Small intestine (tissue), 7 donors: Measurements from ENCODE around the gene NPR3. TPM values are rescaled to one million over a fixed set of nuclear protein-coding genes. Genes with fewer than 3 reads are reported as not detected.

Experiments used
- DNase-seq, 2 donors: peaks; one replicate each; pipeline versions ENCODE4 v3.0.0 to v3.0.0-alpha.2; 2013
- FAIRE-seq: peaks from 2 replicates; lab custom pipeline; 2012; peaks lifted over from hg19 to GRCh38; lab: Jason Lieb, UNC
- H3K27ac ChIP-seq, 3 donors: one replicate each; pipeline ENCODE4 v1.5.1; 2013; ENCODE audit warnings: low read length in 2 of 3, mild to moderate bottlenecking in 2 of 3, control low read depth in 1 of 3, inconsistent platforms in 1 of 3, low read depth in 1 of 3, moderate library complexity in 1 of 3
- H3K27me3 ChIP-seq, 3 donors: one replicate each; pipeline ENCODE4 v1.6.1; 2013; ENCODE audit warnings: low read length in 3 of 3, inconsistent platforms in 1 of 3; ENCODE audit not compliant: control insufficient read depth in 3 of 3, insufficient read depth in 3 of 3
- H3K36me3 ChIP-seq, 3 donors: one replicate each; pipeline ENCODE4 v1.6.1; 2013; ENCODE audit warnings: low read length in 3 of 3, inconsistent platforms in 1 of 3, low read depth in 1 of 3, mild to moderate bottlenecking in 1 of 3, moderate library complexity in 1 of 3; ENCODE audit not compliant: control insufficient read depth in 3 of 3, insufficient read depth in 2 of 3
- H3K4me1 ChIP-seq, 3 donors: one replicate each; pipeline ENCODE4 v1.6.1; 2013; ENCODE audit warnings: low read length in 2 of 3, inconsistent platforms in 1 of 3, low read depth in 1 of 3, mild to moderate bottlenecking in 1 of 3, moderate library complexity in 1 of 3; ENCODE audit not compliant: control insufficient read depth in 3 of 3, insufficient read depth in 2 of 3
- H3K4me3 ChIP-seq, 3 donors: one replicate each; pipeline ENCODE4 v1.5.1; 2013; ENCODE audit warnings: low read length in 3 of 3, control low read depth in 1 of 3, inconsistent platforms in 1 of 3, low read depth in 1 of 3, mild to moderate bottlenecking in 1 of 3, moderate library complexity in 1 of 3
- H3K9me3 ChIP-seq, 2 donors: one replicate each; pipeline ENCODE4 v1.6.1; 2013; ENCODE audit warnings: low read depth in 1 of 2, low read length in 1 of 2; ENCODE audit not compliant: control insufficient read depth in 2 of 2, insufficient read depth in 1 of 2
- WGBS, 3 donors: extraction: QIAGEN DNeasy Blood & Tissue Kit; methylation state at CpG; one replicate each; pipeline ENCODE4 v1.1.7; 2013; 5-methylcytosine and 5-hydroxymethylcytosine counted together
- polyA plus RNA-seq, 4 donors: library from polyadenylated mRNA; stranded (reverse) in 3 of 4; unstranded in 1 of 4; fragments of 200-250 nt in 3 of 4; fragments of 120-200 nt in 1 of 4; gene quantifications; one replicate each; pipeline versions ENCODE4 v1.2.1 to v1.2.3, GENCODE V29; 2013
- donor health status: healthy with polysubstance abuse.
- donor health status: control.
- donor health status: control.
- donor health status: Bipolar disorder and iron deficiency.
- donor health status: healthy.

Gene NPR3
- polyA plus RNA-seq, 4 donors, result 0.27 to 6.8 (median 0.79) TPM; not detected in 1

DNA sequence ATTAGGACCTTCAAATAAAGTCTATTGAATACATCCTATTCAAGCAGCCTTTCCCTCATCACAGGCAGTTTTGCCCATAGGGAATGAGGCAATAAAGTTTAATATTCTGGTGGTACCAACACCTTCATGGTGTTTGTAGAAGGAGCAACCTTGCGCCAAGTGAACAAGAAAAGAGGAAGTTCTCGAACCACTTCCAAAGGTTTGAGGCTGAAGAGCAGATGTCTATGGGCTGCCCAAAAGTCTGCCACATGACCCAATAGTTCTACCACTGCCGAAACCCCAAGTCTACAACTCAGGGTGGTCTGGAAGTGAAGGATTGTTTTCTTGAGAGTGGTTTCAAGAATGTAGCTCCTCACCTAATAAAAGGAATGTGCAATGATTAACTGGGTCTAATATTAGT, 123.1 kb downstream of the NPR3 start:
- no peak for DNase-seq
- Histone ChIP-seq H3K4me1 (no peaks in the 10 kb centered on the region), H3K27ac (no peak overlapping the region), H3K4me3 (no peak overlapping the region), H3K36me3 (no peaks in the 10 kb centered on the region), H3K27me3 (no peaks in the 10 kb centered on the region), H3K9me3 (no peaks in the 10 kb centered on the region)
- WGBS, 3 donors, result 64 to 74% (median 68%) methylated on average over 3 of the region's 3 CpGs
- FAIRE-seq, result no peak

DNA sequence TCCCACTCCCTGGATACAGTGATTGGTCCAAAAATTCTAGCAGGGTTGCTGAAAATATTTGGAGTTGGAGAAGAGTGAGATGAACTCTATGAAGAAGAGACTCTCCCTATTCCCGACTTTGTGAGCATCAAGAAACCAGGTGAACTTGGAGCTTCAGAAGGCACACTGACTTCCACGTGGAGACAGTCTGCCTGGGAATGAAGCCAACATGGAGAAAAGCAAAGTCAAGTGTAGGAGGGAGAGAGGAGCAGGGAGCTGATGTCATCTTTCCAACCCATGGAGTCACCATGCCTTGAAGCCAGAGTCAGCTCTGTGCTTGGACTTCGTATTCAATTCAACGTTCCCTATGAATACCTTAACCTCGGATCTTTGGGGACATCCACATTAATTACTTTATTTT, 125.1 kb downstream of the NPR3 start:
- Histone ChIP-seq H3K27ac (no peak overlapping the region), H3K27me3 (no peaks in the 10 kb centered on the region), H3K4me1 (no peaks in the 10 kb centered on the region), H3K9me3 (no peaks in the 10 kb centered on the region), H3K4me3 (no peak overlapping the region), H3K36me3 (no peaks in the 10 kb centered on the region)
- WGBS, 3 donors, result 72 to 85% (median 84%) methylated on average over 5 of the region's 5 CpGs
- DNase-seq (no peak), FAIRE-seq (no peak)

DNA sequence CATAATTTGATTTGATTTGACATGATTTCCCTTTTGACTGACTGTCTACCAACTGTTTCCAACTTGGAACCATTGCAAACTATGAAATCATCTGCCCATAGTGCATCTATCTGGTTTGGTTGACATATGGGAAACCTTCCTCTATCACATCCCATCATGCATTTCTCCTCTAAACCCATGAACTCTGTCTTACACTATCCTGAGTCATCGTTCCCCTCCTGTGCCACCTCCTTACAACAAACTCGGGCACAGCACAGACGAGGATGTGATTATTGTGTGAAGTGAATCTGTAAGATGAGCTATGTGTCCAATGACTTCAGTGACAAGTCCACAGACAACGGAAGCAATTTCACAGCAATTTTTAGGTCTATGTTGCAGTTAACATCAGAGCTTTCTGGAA, 126.1 kb downstream of the NPR3 start:
- FAIRE-seq, result no peak
- H3K36me3 ChIP-seq, result no peaks in the 10 kb centered on the region
- DNase-seq, result no peak
- no peaks in the 10 kb centered on the region for H3K9me3 ChIP-seq
- H3K27me3 ChIP-seq, result no peaks in the 10 kb centered on the region
- no peaks in the 10 kb centered on the region for H3K4me1 ChIP-seq
- no peak overlapping the region for H3K4me3 ChIP-seq
- 70 to 91% (median 88%) methylated on average over 4 of the region's 4 CpGs for WGBS, 3 donors
- no peak overlapping the region for H3K27ac ChIP-seq

DNA sequence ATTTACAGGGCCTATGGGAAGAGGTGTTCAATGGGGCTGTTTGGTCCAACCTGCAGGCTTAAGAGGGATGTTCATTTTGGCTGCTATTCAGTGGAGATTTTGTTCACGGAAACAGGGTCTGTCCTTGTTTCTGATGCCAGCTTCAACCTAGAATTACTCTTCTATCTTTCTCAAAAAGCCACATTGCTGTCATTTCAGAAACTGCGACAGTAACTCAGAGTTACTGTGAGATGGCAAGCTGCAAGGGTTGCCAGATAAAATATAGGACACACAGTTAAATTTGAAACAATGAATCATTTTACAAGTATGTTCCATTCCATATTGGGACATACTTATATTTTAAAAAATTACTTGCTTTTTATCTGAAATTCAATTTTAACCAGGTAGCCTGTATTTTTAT, 128.0 kb downstream of the NPR3 start:
- WGBS, 3 donors, result 88 to 92% (median 90%) methylated on average over 2 of the region's 2 CpGs
- H3K27me3 ChIP-seq, result no peaks in the 10 kb centered on the region
- H3K9me3 ChIP-seq, result no peaks in the 10 kb centered on the region
- FAIRE-seq, result no peak
- no peaks in the 10 kb centered on the region for H3K4me1 ChIP-seq
- H3K36me3 ChIP-seq, result no peaks in the 10 kb centered on the region
- H3K4me3 ChIP-seq, result no peak overlapping the region
- no peak for DNase-seq
- no peak overlapping the region for H3K27ac ChIP-seq

DNA sequence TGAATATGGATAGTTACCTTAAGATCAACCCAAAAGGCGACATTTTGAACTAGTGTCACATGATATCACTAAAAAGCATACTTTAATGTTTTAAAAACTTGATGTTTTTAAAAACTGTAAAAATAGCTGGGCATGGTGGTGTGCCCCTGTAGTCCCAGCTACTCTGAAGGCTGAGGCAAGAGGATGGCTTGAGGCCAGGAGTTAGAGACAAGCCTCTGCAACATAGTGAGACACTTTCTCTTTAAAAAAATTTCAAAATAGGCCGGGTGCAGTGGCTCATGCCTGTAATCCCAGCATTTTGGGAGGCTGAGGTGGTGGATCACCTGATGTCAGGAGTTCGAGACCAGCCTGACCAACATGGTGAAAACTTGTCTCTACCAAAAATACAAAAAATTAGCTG, 129.5 kb downstream of the NPR3 start:
- no peaks in the 10 kb centered on the region for H3K9me3 ChIP-seq
- no peaks in the 10 kb centered on the region for H3K36me3 ChIP-seq
- H3K4me3 ChIP-seq, result no peak overlapping the region
- FAIRE-seq, result no peak
- H3K27me3 ChIP-seq, result no peaks in the 10 kb centered on the region
- 57 to 78% (median 68%) methylated on average over 3 of the region's 3 CpGs for WGBS, 3 donors
- no peak overlapping the region for H3K27ac ChIP-seq
- H3K4me1 ChIP-seq, result no peaks in the 10 kb centered on the region
- DNase-seq, result no peak

Other genes with a start within 250 kb of the NPR3 start
- gene SUB1, start 125.8 kb upstream of the NPR3 start, polyA plus RNA-seq, result 100 to 1,000 TPM; 113 to 226 (median 175) TPM